Mucosa of descending colon (tissue), 3 donors: ENCODE data around the gene FBN1. TPM values are rescaled to one million over a fixed set of nuclear protein-coding genes. Genes with fewer than 3 reads are reported as not detected.

Source experiments
- ATAC-seq: fragments of 200-7000 bp; cut with Tn5 transposase; one replicate; pipeline ENCODE4 v1.9.1; 2020; ENCODE audit warnings: mild to moderate bottlenecking, moderate library complexity
- DNase-seq, 3 donors: peaks; one replicate each; pipeline ENCODE4 v3.0.0-alpha.2; 2020
- H3K36me3 ChIP-seq: fragments of 200-600 bp; one replicate; pipeline ENCODE4 v1.8.0; 2021; ENCODE audit warnings: low read depth, mild to moderate bottlenecking
- H3K4me1 ChIP-seq: fragments of 200-600 bp; one replicate; pipeline ENCODE4 v1.8.0; 2021; ENCODE audit warnings: low read depth, mild to moderate bottlenecking
- H3K4me3 ChIP-seq: fragments of 200-600 bp; one replicate; pipeline ENCODE4 v1.8.0; 2021; ENCODE audit warnings: mild to moderate bottlenecking
- H3K9me3 ChIP-seq: fragments of 200-600 bp; one replicate; pipeline ENCODE4 v1.8.0; 2021; ENCODE audit warnings: mild to moderate bottlenecking
- CTCF ChIP-seq: fragments of 200-600 bp; IDR thresholded peaks from one replicate; pipeline ENCODE4 v1.8.0; 2022; ENCODE audit warnings: antibody characterized with exemption, mild to moderate bottlenecking
- intact Hi-C, 2 donors: fragments of 100-400 bp; cut with DNase I in 1 of 2; cut with micrococcal nuclease in 1 of 2; formaldehyde crosslinking; loops; one replicate each; pipeline versions ENCODE4 v1.11.0 to v1.11.1; 2022; cut with DNase I, micrococcal nuclease
- total RNA-seq, 3 donors: library from RNA; stranded (reverse); fragmentation: NEBNext Ultra II Directional in 2 of 3; extraction: Animal tissue kit (Norgen Biotek cat#: 25700) in 2 of 3; gene quantifications; one replicate each; pipeline versions ENCODE4 v1.2.1 to v1.2.4, GENCODE V29; 2021 to 2023
- donor health status: DM: no; HTN: no; CAD: no; lungs with moderate emphysema.
- donor health status: DM: no; HTN: no; CAD: no.
- donor health status: DM: no; HTN: yes; CAD: no.

Gene FBN1
- total RNA-seq, 3 donors from 2014 or later, result 9.3 to 47.9 (median 35.9) TPM

GRCh38 chr15:48498828-48499227, 146.7 kb downstream of the FBN1 start:
- DNase-seq, result no peak
- no peak for ATAC-seq
- H3K4me1 ChIP-seq, result no peaks in the 10 kb centered on the region

DNA sequence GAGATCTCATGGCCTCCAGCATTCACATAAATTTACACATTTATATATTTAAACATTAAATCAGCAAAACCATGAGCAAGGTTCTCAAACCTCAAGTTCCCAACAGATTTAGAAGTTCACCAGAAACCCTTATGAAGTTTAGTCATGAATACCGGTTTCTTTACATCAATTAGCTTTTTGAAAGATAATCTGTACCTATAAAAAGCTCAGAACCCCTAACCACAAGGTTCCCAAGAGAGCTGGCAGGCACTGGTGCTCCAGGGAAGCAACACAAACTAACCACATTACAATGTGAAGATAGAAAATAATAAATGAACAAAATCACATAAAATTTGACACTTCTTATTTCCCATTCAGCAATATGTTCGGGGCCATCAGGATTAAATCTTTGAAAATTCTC, 150.9 kb downstream of the FBN1 start:
- H3K4me3 ChIP-seq, result no peak overlapping the region
- no peaks in the 10 kb centered on the region for H3K9me3 ChIP-seq
- no peaks in the 10 kb centered on the region for H3K36me3 ChIP-seq
- TF ChIP-seq CTCF, result no peak
- DNase-seq, result no peak
- H3K4me1 ChIP-seq, result no peaks in the 10 kb centered on the region
- intact Hi-C loops, result no loop called here
- ATAC-seq, result no peak

More at GRCh38 chr15:48498828-48499227, 146.7 kb downstream of the FBN1 start:
- Histone ChIP-seq H3K9me3 (no peaks in the 10 kb centered on the region), H3K4me3 (no peak overlapping the region), H3K36me3 (no peaks in the 10 kb centered on the region)
- intact Hi-C loops, result no loop called here
- TF ChIP-seq CTCF, result no peak

DNA sequence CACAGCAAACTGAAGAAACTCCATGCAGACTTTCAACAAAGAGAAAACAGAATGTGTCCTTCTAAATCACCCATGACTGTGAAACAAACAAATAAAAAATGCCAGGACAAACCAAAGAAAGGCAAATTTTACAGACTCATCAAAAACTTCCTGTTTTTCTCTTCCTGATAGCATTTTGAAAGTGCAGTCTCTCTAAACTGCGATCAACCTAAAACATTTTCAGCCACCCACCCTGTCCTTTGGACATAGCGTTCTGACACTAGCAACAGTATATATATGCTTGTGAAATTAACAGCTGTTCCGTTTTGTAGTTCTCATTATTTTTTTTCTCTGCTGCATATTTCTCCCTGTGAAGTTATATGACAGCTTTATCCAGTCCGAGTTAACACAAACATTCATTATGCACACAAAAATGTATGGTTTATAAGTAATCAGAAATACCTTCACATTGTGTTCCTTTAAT, 151.7 kb downstream of the FBN1 start:
- H3K36me3 ChIP-seq, result no peaks in the 10 kb centered on the region

GRCh38 chr15:48493084-48493762, 152.3 kb downstream of the FBN1 start:
- Histone ChIP-seq H3K36me3 (no peaks in the 10 kb centered on the region), H3K4me1 (no peaks in the 10 kb centered on the region), H3K9me3 (no peaks in the 10 kb centered on the region), H3K4me3 (no peak overlapping the region)
- intact Hi-C loops, result no loop called here
- no peak for DNase-seq
- ATAC-seq, result no peak
- TF ChIP-seq CTCF, result no peak

More for the DNA sequence above, 151.7 kb downstream of the FBN1 start:
- no peak for DNase-seq
- intact Hi-C loops, result no loop called here
- TF ChIP-seq CTCF, result no peak
- no peaks in the 10 kb centered on the region for H3K4me1 ChIP-seq
- H3K9me3 ChIP-seq, result no peaks in the 10 kb centered on the region
- no peak overlapping the region for H3K4me3 ChIP-seq
- no peak for ATAC-seq

DNA sequence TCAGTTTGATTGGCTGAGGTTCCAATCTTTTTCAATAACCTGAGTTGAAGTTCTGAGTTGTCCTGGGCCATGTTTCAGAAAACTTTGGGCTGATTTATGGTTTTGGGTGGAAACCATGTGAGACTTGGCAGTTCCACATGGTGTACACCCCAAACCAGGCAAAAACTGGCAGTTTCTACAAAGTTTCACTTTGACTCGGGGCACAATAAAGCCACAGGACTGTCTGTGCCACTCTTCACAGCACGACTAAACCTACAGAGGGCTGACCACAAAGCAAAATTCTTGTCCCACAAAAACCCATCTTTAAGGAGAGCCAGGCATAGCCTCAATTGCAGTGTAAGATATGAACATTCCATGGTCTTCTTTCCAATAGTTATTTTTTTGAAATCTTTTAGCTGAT, 159.3 kb downstream of the FBN1 start:
- ATAC-seq (no peak), DNase-seq (no peak)
- intact Hi-C loops, result no loop called here
- TF ChIP-seq CTCF, result no peak
- Histone ChIP-seq H3K4me3 (no peak overlapping the region), H3K4me1 (no peaks in the 10 kb centered on the region), H3K36me3 (no peaks in the 10 kb centered on the region), H3K9me3 (no peaks in the 10 kb centered on the region)
